ENCODE results near the gene PLPPR1.

Gene PLPPR1

DNA sequence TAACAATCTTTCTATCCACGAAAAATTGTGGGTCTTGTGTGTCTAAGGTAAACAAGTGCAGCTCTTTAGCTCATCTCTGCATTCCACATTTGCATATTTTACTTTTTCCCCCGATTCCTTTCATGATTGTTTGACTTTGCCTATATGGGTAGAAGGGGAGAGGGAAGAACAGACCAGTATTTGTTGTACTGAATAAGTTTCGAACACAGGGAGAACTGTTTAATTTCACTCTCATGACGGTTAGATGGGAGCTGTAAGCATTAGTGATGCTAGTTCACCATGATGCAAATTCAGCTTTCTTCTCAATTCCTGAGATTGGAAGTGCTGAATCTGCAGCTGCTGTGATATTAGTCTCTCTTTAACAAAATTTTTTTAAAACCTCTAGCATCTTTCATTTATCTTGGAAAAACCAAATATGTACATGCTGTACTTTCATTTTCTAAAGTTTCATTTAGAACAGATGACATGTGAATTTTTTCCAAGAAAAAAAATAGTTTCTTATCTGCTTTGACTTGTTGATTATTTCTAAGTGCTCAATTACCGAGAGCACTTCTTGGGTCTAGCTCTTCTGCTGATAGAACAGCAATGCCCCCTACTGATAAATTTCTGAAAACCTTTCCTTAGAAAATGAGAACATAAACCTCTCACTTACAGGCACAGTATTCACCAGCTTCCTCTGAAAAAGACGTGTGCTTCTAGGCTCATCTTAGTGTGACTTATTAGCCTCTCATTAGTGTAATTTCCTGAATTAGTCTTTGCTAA is 206.8 kb downstream of the PLPPR1 start:
- DNase-seq (ENCODE audit: low read depth): no peak
- H3K4me3 ChIP-seq (ENCODE audit: low read length): no peak overlapping the region
- TF ChIP-seq CTCF (conservative IDR thresholded peaks at IDR 0.05; ENCODE audit: low read depth, low read length): peak; percentile 62

DNA sequence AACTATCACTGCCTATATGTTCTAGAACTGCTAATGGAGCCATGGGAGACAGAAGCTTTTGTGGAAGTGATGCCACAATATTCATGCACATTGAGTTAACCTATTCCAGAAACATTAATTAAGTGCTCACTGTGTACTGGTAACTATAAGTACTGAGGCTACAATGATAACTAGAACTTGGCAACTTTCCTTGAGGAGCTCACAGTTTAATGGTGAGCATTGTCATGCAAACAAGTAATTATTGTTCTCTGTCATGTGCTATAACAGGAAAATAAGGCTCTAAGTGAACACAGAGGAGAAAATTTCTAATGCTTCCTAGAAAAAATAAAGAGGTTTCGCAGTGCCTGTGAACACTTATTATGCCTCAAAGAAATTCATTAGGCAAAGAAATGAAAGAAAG is 214.1 kb downstream of the PLPPR1 start:
- TF ChIP-seq CTCF (conservative IDR thresholded peaks at IDR 0.05; ENCODE audit: low read depth, low read length): no peak
- H3K4me3 ChIP-seq (ENCODE audit: low read length): no peak overlapping the region

DNA sequence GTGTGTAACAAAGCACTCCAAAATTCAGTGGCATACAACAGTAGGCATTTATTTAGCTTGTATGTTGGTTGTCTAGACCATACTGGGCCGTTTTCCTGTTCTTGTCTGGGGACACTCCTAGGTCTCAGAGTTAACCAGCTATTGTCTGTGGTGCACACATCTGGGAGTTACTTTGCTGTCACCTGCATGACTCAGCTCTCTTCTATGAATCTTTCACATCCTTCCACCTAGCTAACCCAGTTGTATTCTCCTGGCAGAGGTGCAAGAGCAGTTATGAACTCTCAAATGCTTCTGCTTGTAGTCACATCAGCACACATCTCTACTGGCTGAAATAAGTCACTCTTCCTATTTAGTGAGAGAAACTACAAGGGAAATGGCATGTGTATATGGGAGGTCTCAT is 218.2 kb downstream of the PLPPR1 start:
- H3K4me3 ChIP-seq (ENCODE audit: low read length): no peak overlapping the region
- TF ChIP-seq CTCF (conservative IDR thresholded peaks at IDR 0.05; ENCODE audit: low read depth, low read length): no peak
- DNase-seq (ENCODE audit: low read depth): no peak

More for the DNA sequence above, 214.1 kb downstream of the PLPPR1 start:
- no peak for DNase-seq (ENCODE audit: low read depth)

- H3K4me3 ChIP-seq (ENCODE audit: low read length): no peak overlapping the region
- DNase-seq (ENCODE audit: low read depth): no peak
- TF ChIP-seq CTCF (conservative IDR thresholded peaks at IDR 0.05; ENCODE audit: low read depth, low read length): no peak
Observed at GRCh38 chr9:101247297-101247696, 218.8 kb downstream of the PLPPR1 start.

GRCh38 chr9:101254733-101255433 is 226.4 kb downstream of the PLPPR1 start:
- H3K4me3 ChIP-seq (ENCODE audit: low read length): no peak overlapping the region
- DNase-seq (ENCODE audit: low read depth): no peak
- TF ChIP-seq CTCF (conservative IDR thresholded peaks at IDR 0.05; ENCODE audit: low read depth, low read length): no peak

DNA sequence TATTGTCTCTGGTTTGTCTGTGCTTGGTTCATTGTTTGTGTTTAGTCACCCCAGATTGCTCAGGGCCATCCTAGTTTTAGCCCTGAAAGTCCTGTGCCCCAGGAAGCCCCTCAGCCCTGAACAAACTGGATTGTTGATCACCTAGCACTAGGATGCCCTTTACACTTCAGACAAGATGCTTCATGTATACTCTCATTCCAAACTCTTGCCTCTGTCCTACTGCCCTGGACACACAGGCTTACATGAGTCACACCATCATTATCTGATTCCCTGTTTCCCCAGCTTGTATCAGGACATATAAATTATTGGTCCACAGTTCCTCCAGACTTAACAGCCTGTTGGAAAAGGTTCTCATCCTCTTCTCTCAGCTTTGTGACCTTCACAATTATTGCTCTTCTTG is 236.2 kb downstream of the PLPPR1 start:
- no peak for DNase-seq (ENCODE audit: low read depth)
- H3K4me3 ChIP-seq (ENCODE audit: low read length): no peak overlapping the region
- no peak for TF ChIP-seq CTCF (conservative IDR thresholded peaks at IDR 0.05; ENCODE audit: low read depth, low read length)

DNA sequence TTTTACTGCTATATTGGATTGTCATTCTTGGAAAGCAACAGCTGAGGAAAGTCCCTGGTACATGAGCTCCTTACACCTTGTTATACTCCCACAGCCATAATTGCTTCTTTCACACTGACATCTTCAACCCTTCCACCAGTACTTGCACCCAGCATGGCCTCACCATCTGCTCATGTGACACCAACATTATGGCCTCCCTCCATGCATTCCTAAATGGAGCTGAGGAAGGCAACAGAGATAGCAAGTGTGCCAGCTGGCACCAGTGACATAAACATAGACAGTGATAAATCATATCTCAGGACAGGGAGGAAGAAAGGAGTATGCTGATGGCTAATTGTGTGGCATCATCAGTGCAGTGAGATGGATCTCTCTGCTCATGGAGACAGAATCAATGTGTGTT is 236.7 kb downstream of the PLPPR1 start:
- no peak for TF ChIP-seq CTCF (conservative IDR thresholded peaks at IDR 0.05; ENCODE audit: low read depth, low read length)
- H3K4me3 ChIP-seq (ENCODE audit: low read length): no peak overlapping the region
- DNase-seq (ENCODE audit: low read depth): no peak
